GM20000 (cell line): ENCODE data around the gene SLC25A23.

Experiments
- DNase-seq: peaks from one replicate; pipeline ENCODE4 v3.0.0; 2012; ENCODE audit warnings: low spot score
- TF ChIP-seq, protein P1 (sequence below): IDR thresholded peaks from 2 replicates; pipeline ENCODE4 v1.5.1; 2012; ENCODE audit warnings: mild to moderate bottlenecking, control low read depth; ENCODE audit errors: extremely low read depth, missing control alignments

The SLC25A23 gene

DNA sequence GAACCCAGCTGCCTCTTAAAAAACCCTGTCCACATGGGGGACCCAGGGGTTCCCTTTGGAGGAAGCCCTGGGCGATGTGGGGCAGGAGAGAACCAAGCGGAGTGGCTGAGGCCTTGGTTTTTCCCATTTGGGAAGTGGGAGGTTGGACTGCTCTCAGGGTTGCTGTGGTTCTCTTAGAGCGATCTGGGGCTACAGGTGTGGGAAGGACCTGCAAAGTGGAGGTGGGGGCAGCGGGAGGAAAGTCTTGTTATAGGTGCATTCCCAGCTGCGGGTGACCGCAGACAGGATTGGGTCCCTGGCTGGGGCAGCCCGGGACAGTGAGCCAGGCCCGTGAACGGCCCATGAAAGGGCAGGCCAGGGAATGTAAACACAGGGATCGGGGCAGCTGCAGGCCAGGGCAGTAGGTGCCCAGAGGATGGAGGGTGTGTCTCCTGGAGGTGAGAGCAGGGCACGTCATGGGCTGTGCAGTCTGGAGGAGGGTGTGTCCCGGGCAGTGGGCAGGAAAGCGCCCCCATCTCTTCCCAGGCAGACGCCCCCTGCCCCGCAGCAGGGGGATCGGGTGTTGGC, 814 bp downstream of the SLC25A23 start:
- peak; percentile 37 for DNase-seq
- TF ChIP-seq, protein P1, sequence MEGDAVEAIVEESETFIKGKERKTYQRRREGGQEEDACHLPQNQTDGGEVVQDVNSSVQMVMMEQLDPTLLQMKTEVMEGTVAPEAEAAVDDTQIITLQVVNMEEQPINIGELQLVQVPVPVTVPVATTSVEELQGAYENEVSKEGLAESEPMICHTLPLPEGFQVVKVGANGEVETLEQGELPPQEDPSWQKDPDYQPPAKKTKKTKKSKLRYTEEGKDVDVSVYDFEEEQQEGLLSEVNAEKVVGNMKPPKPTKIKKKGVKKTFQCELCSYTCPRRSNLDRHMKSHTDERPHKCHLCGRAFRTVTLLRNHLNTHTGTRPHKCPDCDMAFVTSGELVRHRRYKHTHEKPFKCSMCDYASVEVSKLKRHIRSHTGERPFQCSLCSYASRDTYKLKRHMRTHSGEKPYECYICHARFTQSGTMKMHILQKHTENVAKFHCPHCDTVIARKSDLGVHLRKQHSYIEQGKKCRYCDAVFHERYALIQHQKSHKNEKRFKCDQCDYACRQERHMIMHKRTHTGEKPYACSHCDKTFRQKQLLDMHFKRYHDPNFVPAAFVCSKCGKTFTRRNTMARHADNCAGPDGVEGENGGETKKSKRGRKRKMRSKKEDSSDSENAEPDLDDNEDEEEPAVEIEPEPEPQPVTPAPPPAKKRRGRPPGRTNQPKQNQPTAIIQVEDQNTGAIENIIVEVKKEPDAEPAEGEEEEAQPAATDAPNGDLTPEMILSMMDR: no peak

DNA sequence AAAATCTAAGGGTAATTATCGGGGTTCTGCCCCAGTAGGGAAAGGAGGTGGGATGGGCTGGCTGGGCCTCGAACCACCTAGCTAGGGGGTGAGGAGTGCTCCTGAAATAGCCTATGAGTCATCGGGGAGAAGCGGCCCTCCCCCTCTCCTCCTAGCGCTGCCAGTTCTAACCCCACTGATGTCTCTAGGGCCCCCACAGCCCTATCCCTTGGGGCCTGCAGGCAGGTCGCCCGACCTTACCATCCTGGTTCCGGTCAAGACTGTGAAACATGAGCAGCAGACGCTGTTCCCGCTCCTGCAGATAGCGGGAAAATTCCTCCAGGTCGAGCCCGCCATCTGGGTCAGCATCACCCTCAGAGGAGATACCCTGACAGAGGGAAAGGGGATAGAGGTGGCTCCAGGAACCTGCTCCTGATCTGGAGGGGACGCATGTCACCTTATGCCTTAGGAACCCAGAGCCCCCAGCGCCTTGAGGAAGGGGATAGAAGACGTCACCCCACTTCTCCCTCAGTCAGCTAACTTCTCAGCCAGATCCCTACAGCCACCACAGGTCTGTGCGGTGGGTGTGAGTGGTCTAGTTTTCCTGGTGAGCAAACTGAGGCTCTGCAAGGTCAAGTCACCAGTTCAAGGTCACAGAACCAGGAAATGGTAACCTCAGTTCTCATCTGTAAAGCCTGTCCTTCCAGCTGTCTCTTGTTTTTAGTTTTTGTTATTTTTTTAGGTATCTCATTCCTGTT, 1.5 kb downstream of the SLC25A23 start:
- TF ChIP-seq, protein P1: no peak
- DNase-seq: peak; percentile 71

DNA sequence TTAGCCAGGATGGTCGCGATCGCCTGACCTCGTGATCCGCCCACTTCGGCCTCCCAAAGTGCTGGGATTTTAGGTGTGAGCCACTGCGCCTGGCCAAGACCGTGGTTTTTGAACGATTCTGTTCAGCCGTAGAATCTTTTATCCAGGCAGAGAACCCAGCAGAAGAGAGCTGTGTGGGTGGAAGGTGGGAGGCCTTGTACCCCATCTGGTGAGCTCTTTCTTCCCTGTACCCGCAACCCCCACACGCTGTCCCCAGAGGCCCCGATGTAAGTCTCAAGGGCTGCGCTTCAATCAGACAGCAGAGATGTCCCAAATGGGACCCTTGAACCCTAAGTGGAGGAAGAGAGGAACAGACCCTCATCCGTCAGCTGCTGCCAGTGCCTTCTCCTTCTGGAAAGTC, 3.7 kb downstream of the SLC25A23 start:
- DNase-seq: no peak
- TF ChIP-seq, protein P1: no peak

DNA sequence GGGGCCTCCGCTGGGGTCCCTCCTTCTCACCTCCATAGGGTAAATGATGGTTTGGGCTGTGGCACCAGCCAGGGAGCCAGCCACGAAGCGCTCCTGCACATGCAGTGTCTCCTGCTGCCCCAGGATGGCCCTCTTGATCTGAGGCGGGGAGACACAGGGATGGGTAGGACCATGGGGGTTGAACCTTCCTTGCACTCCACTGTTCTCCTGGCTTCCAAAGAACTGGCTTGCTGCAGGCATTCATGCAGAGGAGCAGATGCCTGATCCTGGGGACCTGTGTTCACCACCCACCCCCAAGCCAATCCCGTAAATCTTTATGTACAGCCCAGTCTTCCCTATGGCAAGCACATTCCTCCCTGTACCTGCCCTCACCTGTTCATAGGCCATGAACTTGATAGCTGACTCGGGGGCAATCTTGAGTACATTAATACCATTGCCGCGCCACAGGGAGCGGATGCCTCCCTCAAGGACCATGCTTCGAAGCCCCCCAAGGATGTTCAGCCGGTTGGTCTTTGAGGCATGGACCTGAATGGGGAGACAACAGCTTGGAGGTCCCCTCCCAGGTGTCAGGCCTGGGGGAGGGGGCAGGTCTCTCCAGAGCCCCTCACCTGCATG, 5.5 kb downstream of the SLC25A23 start:
- DNase-seq: no peak
- TF ChIP-seq, protein P1: no peak

DNA sequence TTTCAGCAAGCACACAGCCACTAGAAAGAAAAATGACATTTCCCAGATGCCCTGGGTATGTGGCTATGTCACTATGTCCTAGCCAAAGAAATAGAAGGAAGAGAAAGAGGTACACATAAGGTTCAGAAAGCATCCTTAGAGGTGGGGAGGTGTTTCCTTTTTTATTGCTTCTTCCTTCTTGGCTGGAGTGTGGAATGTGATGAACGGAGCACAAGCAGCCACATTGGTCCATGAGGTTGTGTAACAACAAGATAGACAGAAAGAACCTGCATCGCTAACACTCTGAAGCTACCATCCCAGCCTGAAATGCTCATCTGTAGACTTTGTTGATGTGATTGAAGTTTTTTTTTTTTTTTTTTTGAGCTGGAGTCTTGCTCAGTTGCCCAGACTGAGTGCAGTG, 6.7 kb downstream of the SLC25A23 start:
- TF ChIP-seq, protein P1: no peak
- DNase-seq: no peak

DNA sequence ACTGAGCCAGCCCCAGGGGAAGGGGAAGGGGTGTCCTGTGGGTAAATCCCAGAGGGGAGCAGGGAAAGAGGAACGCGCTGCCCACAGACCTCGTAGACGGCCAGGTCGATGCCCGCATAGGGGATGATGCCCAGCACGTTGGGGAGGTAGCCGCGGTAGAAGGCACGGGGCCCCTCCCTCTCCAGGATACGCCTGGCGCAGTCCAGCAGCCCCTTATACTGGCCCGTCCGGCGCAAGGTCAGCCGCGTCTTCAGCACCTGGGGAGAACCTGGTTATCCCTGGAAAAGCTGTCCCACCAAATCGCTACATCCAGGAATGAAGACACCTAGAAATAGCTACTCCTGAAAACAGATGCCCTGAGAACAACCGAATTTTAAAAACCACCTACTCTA, 7.4 kb downstream of the SLC25A23 start:
- DNase-seq: no peak
- TF ChIP-seq, protein P1: no peak

DNA sequence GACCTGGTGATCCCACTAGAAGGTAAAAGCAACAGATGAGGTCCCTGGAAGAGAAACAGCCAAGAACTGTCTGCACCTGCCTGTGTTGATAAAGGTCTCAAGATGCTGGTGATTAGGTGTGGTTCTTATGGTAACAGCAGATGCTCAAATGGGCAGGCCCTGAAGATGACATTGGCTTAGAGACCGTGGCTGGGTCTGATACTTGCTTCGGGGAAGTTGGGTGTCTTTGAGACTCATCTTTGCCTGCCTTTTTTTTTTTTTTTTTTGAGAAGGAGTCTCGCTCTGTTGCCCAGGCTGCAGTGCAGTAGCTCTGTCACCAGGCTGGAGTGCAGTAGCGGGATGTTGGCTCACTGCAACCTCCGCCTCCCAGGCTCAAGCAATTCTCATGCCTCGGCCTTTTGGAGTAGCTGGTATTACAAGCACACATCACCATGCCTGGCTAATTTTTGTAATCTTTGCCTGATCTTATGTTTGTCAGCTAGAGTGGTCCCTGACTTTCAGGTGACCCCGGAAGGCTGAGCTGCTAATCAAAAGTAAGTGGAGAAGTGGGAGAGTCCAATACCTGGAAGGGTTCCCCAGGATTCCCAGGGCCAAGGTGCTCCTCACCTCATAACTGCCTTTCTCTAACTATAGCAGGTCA, 7.9 kb downstream of the SLC25A23 start:
- no peak for DNase-seq
- TF ChIP-seq, protein P1: no peak
